Thyroid gland (tissue), 4 donors: ENCODE measurements around the gene UGP2. TPM values are rescaled to one million over a fixed set of nuclear protein-coding genes. Genes with fewer than 3 reads are reported as not detected.
"Not testable (repeated sequence)": the region's sequence is repeated elsewhere in the genome, so short reads cannot be mapped to it uniquely, and the experiment has no call there.

Source experiments
- DNase-seq, 2 donors: peaks; one replicate each; pipeline ENCODE4 v3.0.0-alpha.2; 2019
- H3K27ac ChIP-seq, 3 donors: fragments of 200-600 bp; sonication (generic); 1 replicate in 2 of 3; 2 replicates in 1 of 3; pipeline ENCODE4 v1.5.1; 2016 to 2019; ENCODE audit warnings: mild to moderate bottlenecking in 1 of 3, moderate library complexity in 1 of 3
- H3K27me3 ChIP-seq: fragments of 200-600 bp; sonication (generic); one replicate; pipeline ENCODE4 v1.5.1; 2019
- H3K36me3 ChIP-seq, 2 donors: fragments of 200-600 bp; sonication (generic); one replicate each; pipeline ENCODE4 v1.5.1; 2016 to 2019
- H3K4me1 ChIP-seq, 2 donors: fragments of 200-600 bp; sonication (generic); one replicate each; pipeline ENCODE4 v1.5.1; 2017 to 2019
- H3K4me3 ChIP-seq, 3 donors: fragments of 200-600 bp; sonication (generic); replicated peaks in 1 of 3; 1 replicate in 2 of 3; 2 replicates in 1 of 3; pipeline ENCODE4 v1.5.1; 2016; ENCODE audit warnings: mild to moderate bottlenecking in 1 of 3
- H3K9me3 ChIP-seq: fragments of 200-600 bp; sonication (generic); one replicate; pipeline ENCODE4 v1.5.1; 2017
- CTCF ChIP-seq, 6 experiments: fragments of 200-600 bp in 3 of 6; fragments of 450-650 bp in 3 of 6; sonication (generic) in 3 of 6; IDR thresholded peaks; one replicate each; pipeline ENCODE4 v1.5.1; 2016 to 2019; ENCODE audit warnings: antibody characterized with exemption in 6 of 6, mild to moderate bottlenecking in 2 of 6, inconsistent platforms in 1 of 6, moderate library complexity in 1 of 6
- POLR2A ChIP-seq, 2 donors: fragments of 450-650 bp; IDR thresholded peaks; one replicate each; pipeline ENCODE4 v1.6.1; 2017; ENCODE audit warnings: antibody characterized with exemption in 2 of 2, mild to moderate bottlenecking in 2 of 2, moderate library complexity in 1 of 2
- WGBS, 2 donors: methylation state at CpG; one replicate each; pipeline ENCODE4 v1.1.5; 2017; 5-methylcytosine and 5-hydroxymethylcytosine counted together
- intact Hi-C: fragments of 100-400 bp; cut with DNase I; formaldehyde crosslinking; loops from one replicate; pipeline ENCODE4 v1.15.1; 2023
- small RNA-seq: library from RNA; depleted of rRNA; stranded (forward); fragments of <200 nt; gene quantifications from one replicate; pipeline ENCODE3, GENCODE V24; 2016
- total RNA-seq, 4 donors: library from RNA; depleted of rRNA; stranded (reverse); fragments of >200 nt; gene quantifications; one replicate each; pipeline ENCODE4 v1.2.3, GENCODE V29; 2016

UGP2 gene
- total RNA-seq, 4 donors from 2014 or later: 120 to 140 (median 133) TPM

GRCh38 chr2:63902149-63902548 is 60.5 kb downstream of the UGP2 start:
- H3K27ac ChIP-seq: no peak overlapping the region
- H3K36me3 ChIP-seq: peaks cover 11 to 16% of the 10 kb centered on the region in 2 donors
- no peaks in the 10 kb centered on the region for H3K9me3 ChIP-seq
- intact Hi-C loops: no loop called here
- H3K4me1 ChIP-seq: no peaks in the 10 kb centered on the region
- H3K27me3 ChIP-seq: no peaks in the 10 kb centered on the region
- TF ChIP-seq CTCF (IDR thresholded peaks at IDR 0.05): no peak
- DNase-seq: no peak
- no peak overlapping the region for H3K4me3 ChIP-seq

GRCh38 chr2:63903003-63903402 is 61.3 kb downstream of the UGP2 start:
- Histone ChIP-seq H3K4me1 (no peaks in the 10 kb centered on the region), H3K27me3 (no peaks in the 10 kb centered on the region), H3K9me3 (no peaks in the 10 kb centered on the region), H3K27ac (no peak overlapping the region), H3K36me3 (peaks cover 10 to 16% of the 10 kb centered on the region in 2 donors), H3K4me3 (no peak overlapping the region)
- no peak for DNase-seq
- intact Hi-C loops: no loop called here
- TF ChIP-seq POLR2A (IDR thresholded peaks at IDR 0.05): no peak
- no peak for TF ChIP-seq CTCF (IDR thresholded peaks at IDR 0.05)
- WGBS, 2 donors: 92 to 97% methylated on average over 2 of the region's 2 CpGs

DNA sequence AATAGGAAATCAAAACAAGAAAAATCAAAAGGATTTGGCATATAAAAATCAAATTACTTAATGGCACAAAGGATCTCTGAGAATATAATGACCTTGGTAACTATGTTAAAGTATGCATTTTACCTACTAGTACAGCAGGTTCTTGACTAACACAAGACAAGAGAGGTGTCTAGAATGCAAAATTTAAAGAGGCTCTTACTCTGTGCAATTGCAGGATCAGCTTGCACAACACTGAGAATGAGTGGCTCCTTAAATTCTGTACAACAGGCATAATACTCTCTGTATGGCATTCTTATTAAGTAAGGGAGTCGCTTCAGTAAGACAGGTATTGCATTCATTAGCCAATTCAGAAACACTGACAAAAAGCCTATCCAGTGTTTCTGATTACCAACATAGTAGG is 72.6 kb downstream of the UGP2 start:
- Histone ChIP-seq H3K27me3 (no peaks in the 10 kb centered on the region), H3K4me3 (no peak overlapping the region), H3K36me3 (peaks cover 9 to 17% of the 10 kb centered on the region in 2 donors), H3K9me3 (no peaks in the 10 kb centered on the region), H3K27ac (no peak overlapping the region), H3K4me1 (no peaks in the 10 kb centered on the region)
- intact Hi-C loops: no loop called here
- no peak for TF ChIP-seq CTCF (IDR thresholded peaks at IDR 0.05)
- TF ChIP-seq POLR2A (IDR thresholded peaks at IDR 0.05): no peak
- WGBS, 2 donors: 86 to 89% methylated on average over 1 of the region's 1 CpG
- DNase-seq: no peak

DNA sequence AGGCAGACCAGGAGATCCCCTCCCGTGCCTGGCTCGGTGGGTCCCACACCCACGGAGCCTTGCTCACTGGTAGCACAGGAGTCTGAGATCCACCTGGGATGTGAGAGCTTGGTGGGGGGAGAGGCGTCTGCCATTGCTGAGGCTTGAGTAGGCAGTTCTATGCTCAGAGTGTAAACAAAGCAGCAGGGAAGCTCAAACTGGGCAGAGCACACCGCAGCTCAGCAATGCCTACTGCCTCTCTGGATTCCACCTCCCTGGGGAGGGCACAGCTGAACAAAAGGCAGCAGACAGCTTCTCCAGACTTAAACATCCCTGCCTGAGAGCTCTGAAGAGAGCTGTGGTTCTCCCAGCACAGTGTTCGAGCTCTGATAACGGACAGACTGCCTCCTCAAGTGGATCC is 85.1 kb downstream of the UGP2 start:
- Histone ChIP-seq H3K4me3 (no peak overlapping the region), H3K36me3 (peaks cover 3 to 9% of the 10 kb centered on the region in 2 donors), H3K27me3 (no peaks in the 10 kb centered on the region), H3K4me1 (no peaks in the 10 kb centered on the region), H3K27ac (no peak overlapping the region), H3K9me3 (no peaks in the 10 kb centered on the region)
- DNase-seq: no peak
- TF ChIP-seq POLR2A (IDR thresholded peaks at IDR 0.05) (no peak), CTCF (IDR thresholded peaks at IDR 0.05) (no peak)
- intact Hi-C loops: no loop called here
- WGBS, 2 donors: 95 to 96% methylated on average over 7 of the region's 7 CpGs

DNA sequence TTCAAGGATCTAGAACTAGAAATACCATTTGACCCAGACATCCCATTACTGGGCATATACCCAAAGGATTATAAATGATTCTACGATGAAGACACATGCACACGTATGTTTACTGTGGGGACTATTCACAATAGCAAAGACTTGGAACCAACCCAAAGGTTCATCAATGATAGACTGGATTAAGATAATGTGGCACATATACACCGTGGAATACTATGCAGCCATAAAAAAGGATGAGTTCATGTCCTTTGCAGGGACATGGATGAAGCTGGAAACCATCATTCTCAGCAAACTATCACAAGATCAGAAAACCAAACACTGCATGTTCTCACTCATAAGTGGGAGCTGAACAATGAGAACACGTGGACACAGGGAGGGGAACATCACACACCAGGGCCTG is 90.4 kb downstream of the UGP2 start:
- H3K36me3 ChIP-seq, H3K27me3 ChIP-seq, H3K4me1 ChIP-seq, intact Hi-C loops, H3K4me3 ChIP-seq, H3K27ac ChIP-seq, H3K9me3 ChIP-seq, DNase-seq: not testable (repeated sequence)
- WGBS, 2 donors: 93 to 96% methylated on average over 4 of the region's 4 CpGs

Small RNAs within 50 kb of the gene (small RNA-seq; reads per million reads assigned to genes)
- gene RF01293: not detected

Other genes starting within 250 kb of the UGP2 start
- gene VPS54, start 177.5 kb downstream of the UGP2 start, total RNA-seq: 10 to 100 TPM; 34.4 to 40.8 (median 35.9) TPM